Tibial nerve (tissue), 4 donors: ENCODE results near the gene HYCC1. TPM values are rescaled to one million over a fixed set of nuclear protein-coding genes. Genes with fewer than 3 reads are reported as not detected.
"Not testable (repeated sequence)": the region's sequence is repeated elsewhere in the genome, so short reads cannot be mapped to it uniquely, and the experiment has no call there.

Experiments
- DNase-seq, 2 donors: peaks; one replicate each; pipeline ENCODE4 v3.0.0-alpha.2; 2019; ENCODE audit warnings: low spot score in 2 of 2
- H3K27ac ChIP-seq, 4 donors: fragments of 200-600 bp; sonication (generic) in 3 of 4; one replicate each; pipeline ENCODE4 v1.5.1; 2017 to 2019; ENCODE audit warnings: mild to moderate bottlenecking in 1 of 4
- H3K27me3 ChIP-seq, 2 donors: fragments of 200-600 bp; sonication (generic) in 1 of 2; one replicate each; pipeline versions ENCODE4 v1.5.1 to v1.6.0; 2017 to 2019
- H3K36me3 ChIP-seq, 3 donors: fragments of 200-600 bp; sonication (generic); one replicate each; pipeline ENCODE4 v1.5.1; 2018 to 2019
- H3K4me1 ChIP-seq, 4 donors: fragments of 200-600 bp; sonication (generic) in 3 of 4; one replicate each; pipeline ENCODE4 v1.5.1; 2017 to 2019
- H3K4me3 ChIP-seq, 4 donors: fragments of 200-600 bp; sonication (generic) in 3 of 4; one replicate each; pipeline ENCODE4 v1.5.1; 2017 to 2019; ENCODE audit warnings: mild to moderate bottlenecking in 1 of 4, moderate library complexity in 1 of 4
- H3K9me3 ChIP-seq, 4 donors: fragments of 200-600 bp; sonication (generic) in 3 of 4; one replicate each; pipeline ENCODE4 v1.5.1; 2017 to 2019
- CTCF ChIP-seq, 5 experiments: fragments of 200-600 bp in 3 of 5; fragments of 450-650 bp in 2 of 5; sonication (generic) in 3 of 5; IDR thresholded peaks; one replicate each; pipeline ENCODE4 v1.5.1; 2016 to 2019; ENCODE audit warnings: antibody characterized with exemption in 5 of 5, mild to moderate bottlenecking in 3 of 5, moderate library complexity in 2 of 5
- EP300 ChIP-seq, 2 donors: sonication (generic); formaldehyde crosslinking; IDR thresholded peaks; one replicate each; pipeline ENCODE4 v1.6.1; 2017; ENCODE audit warnings: antibody characterized with exemption in 2 of 2, mild to moderate bottlenecking in 1 of 2
- POLR2A ChIP-seq, 2 donors: fragments of 450-650 bp; IDR thresholded peaks; one replicate each; pipeline ENCODE4 v1.6.1; 2017; ENCODE audit warnings: antibody characterized with exemption in 2 of 2, mild to moderate bottlenecking in 2 of 2, moderate library complexity in 2 of 2
- WGBS, 2 donors: methylation state at CpG; one replicate each; pipeline ENCODE4 v1.1.5; 2018; 5-methylcytosine and 5-hydroxymethylcytosine counted together
- total RNA-seq, 4 donors: library from RNA; depleted of rRNA; stranded (reverse); fragments of >200 nt; gene quantifications; one replicate each; pipeline ENCODE4 v1.1.0, GENCODE V29; 2016

The HYCC1 gene
- total RNA-seq, 4 donors from 2014 or later, result 15.9 to 61.5 (median 53.1) TPM

GRCh38 chr7:23055582-23056178, 41.8 kb upstream of the HYCC1 start:
- 3 to 4% methylated on average over 2 of the region's 2 CpGs for WGBS, 2 donors
- H3K27me3 ChIP-seq, result no peaks in the 10 kb centered on the region
- DNase-seq, result peak in 1 of 2 donors; percentile 79
- H3K36me3 ChIP-seq, result no peaks in the 10 kb centered on the region
- H3K27ac ChIP-seq, result no peak overlapping the region
- no peaks in the 10 kb centered on the region for H3K4me1 ChIP-seq
- TF ChIP-seq POLR2A (IDR thresholded peaks at IDR 0.05), result no peak
- TF ChIP-seq EP300 (IDR thresholded peaks at IDR 0.05), result no peak
- TF ChIP-seq CTCF (IDR thresholded peaks at IDR 0.05), result peak; percentile 74 to 87 (median 86)
- no peaks in the 10 kb centered on the region for H3K9me3 ChIP-seq
- H3K4me3 ChIP-seq, result no peak overlapping the region

- DNase-seq, H3K9me3 ChIP-seq, H3K4me1 ChIP-seq, H3K27me3 ChIP-seq, H3K36me3 ChIP-seq, H3K4me3 ChIP-seq, H3K27ac ChIP-seq: not testable (repeated sequence)
- 79 to 84% methylated on average over 3 of the region's 3 CpGs for WGBS, 2 donors
Measured at GRCh38 chr7:23051124-23051485, 37.2 kb upstream of the HYCC1 start.

GRCh38 chr7:23046336-23046735, 32.4 kb upstream of the HYCC1 start:
- not testable (repeated sequence) for DNase-seq, H3K27ac ChIP-seq, H3K9me3 ChIP-seq, H3K4me1 ChIP-seq, H3K4me3 ChIP-seq, H3K27me3 ChIP-seq, H3K36me3 ChIP-seq
- 86% methylated on average over 7 of the region's 29 CpGs; no CpG with 5 or more reads in 1 of the 2 donors for WGBS, 2 donors

- H3K4me1 ChIP-seq, H3K36me3 ChIP-seq, DNase-seq, H3K27me3 ChIP-seq, H3K9me3 ChIP-seq, H3K4me3 ChIP-seq, H3K27ac ChIP-seq: not testable (repeated sequence)
- WGBS, 2 donors, result 92 to 94% methylated on average over 4 of the region's 6 CpGs
Measured at GRCh38 chr7:23045086-23045485, 31.2 kb upstream of the HYCC1 start.

- no peak overlapping the region for H3K4me3 ChIP-seq
Measured at GRCh38 chr7:23044581-23044980, 30.7 kb upstream of the HYCC1 start.

GRCh38 chr7:23043441-23043840, 29.5 kb upstream of the HYCC1 start:
- Histone ChIP-seq H3K27ac (no peak overlapping the region), H3K9me3 (no peaks in the 10 kb centered on the region), H3K36me3 (no peaks in the 10 kb centered on the region), H3K4me3 (no peak overlapping the region), H3K27me3 (no peaks in the 10 kb centered on the region), H3K4me1 (no peaks in the 10 kb centered on the region)
- no peak for DNase-seq
- TF ChIP-seq CTCF (IDR thresholded peaks at IDR 0.05) (no peak), POLR2A (IDR thresholded peaks at IDR 0.05) (no peak), EP300 (IDR thresholded peaks at IDR 0.05) (no peak)
- 89 to 93% methylated on average over 2 of the region's 2 CpGs for WGBS, 2 donors

More at GRCh38 chr7:23044581-23044980, 30.7 kb upstream of the HYCC1 start:
- 69 to 72% methylated on average over 3 of the region's 3 CpGs for WGBS, 2 donors
- no peaks in the 10 kb centered on the region for H3K36me3 ChIP-seq
- H3K4me1 ChIP-seq, result no peaks in the 10 kb centered on the region
- no peak overlapping the region for H3K27ac ChIP-seq
- H3K9me3 ChIP-seq, result no peaks in the 10 kb centered on the region
- DNase-seq, result no peak
- TF ChIP-seq POLR2A (IDR thresholded peaks at IDR 0.05) (no peak), CTCF (IDR thresholded peaks at IDR 0.05) (no peak), EP300 (IDR thresholded peaks at IDR 0.05) (no peak)
- H3K27me3 ChIP-seq, result no peaks in the 10 kb centered on the region

- DNase-seq, H3K36me3 ChIP-seq, H3K27me3 ChIP-seq, H3K4me1 ChIP-seq, H3K9me3 ChIP-seq, H3K27ac ChIP-seq, H3K4me3 ChIP-seq: not testable (repeated sequence)
- 67 to 80% methylated on average over 2 to 3 of the region's 4 CpGs for WGBS, 2 donors
Measured at GRCh38 chr7:23039674-23040073, 25.7 kb upstream of the HYCC1 start.

- not testable (repeated sequence) for DNase-seq, H3K4me3 ChIP-seq, H3K9me3 ChIP-seq, H3K27me3 ChIP-seq, H3K27ac ChIP-seq, H3K4me1 ChIP-seq, H3K36me3 ChIP-seq
- WGBS, 2 donors, result 86 to 93% methylated on average over 12 to 14 of the region's 34 CpGs
Measured at GRCh38 chr7:23035542-23036371, 21.8 kb upstream of the HYCC1 start.
